Astrocyte (in vitro differentiated cells and primary cell): Measurements from ENCODE around the gene SRP72.

Experiments used
- EZH2 ChIP-seq: IDR thresholded peaks from 2 replicates; pipeline ENCODE4 v1.6.1; 2012; ENCODE audit warnings: mild to moderate bottlenecking, low read length, inconsistent platforms; ENCODE audit not compliant: insufficient read depth
- TF ChIP-seq, protein P1 (sequence below): IDR thresholded peaks from 2 replicates; pipeline ENCODE4 v1.5.1; 2011; ENCODE audit warnings: low read depth, mild to moderate bottlenecking, inconsistent platforms, low read length, moderate library complexity; ENCODE audit not compliant: insufficient read depth

DNA sequence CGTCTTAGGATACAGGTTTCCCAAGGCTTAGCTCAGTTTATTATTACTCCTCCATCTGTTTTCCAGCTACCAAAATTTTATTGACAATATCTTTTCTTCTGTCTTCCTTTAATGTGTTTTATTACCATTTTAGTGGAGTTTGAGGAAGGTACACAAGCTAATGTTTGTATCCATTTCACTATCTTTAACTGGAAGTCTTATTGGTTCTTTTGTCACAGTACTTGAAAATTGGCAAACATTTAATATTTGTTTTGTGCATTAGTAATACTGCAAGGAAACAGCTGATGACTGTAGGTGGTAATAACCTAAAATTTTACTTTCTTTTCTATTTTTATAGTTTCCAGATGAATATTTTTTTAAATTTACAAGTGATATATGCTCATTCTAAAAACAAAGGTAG lies 28.8 kb downstream of the SRP72 start:
- TF ChIP-seq, protein P1, sequence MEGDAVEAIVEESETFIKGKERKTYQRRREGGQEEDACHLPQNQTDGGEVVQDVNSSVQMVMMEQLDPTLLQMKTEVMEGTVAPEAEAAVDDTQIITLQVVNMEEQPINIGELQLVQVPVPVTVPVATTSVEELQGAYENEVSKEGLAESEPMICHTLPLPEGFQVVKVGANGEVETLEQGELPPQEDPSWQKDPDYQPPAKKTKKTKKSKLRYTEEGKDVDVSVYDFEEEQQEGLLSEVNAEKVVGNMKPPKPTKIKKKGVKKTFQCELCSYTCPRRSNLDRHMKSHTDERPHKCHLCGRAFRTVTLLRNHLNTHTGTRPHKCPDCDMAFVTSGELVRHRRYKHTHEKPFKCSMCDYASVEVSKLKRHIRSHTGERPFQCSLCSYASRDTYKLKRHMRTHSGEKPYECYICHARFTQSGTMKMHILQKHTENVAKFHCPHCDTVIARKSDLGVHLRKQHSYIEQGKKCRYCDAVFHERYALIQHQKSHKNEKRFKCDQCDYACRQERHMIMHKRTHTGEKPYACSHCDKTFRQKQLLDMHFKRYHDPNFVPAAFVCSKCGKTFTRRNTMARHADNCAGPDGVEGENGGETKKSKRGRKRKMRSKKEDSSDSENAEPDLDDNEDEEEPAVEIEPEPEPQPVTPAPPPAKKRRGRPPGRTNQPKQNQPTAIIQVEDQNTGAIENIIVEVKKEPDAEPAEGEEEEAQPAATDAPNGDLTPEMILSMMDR = no peak
- TF ChIP-seq EZH2 = no peak
